ENCODE results near the gene SOWAHA. TPM values are rescaled to one million over a fixed set of nuclear protein-coding genes. Genes with fewer than 3 reads are reported as not detected.

The SOWAHA gene
- total and polyA plus RNA-seq, 10 of the 15 experiments (the other 5 are each of a cell fraction or from before 2014, with no cell fraction given) = 0.02 to 0.37 (median 0.05) TPM; not detected in 4

GRCh38 chr5:132807163-132807838, 5.8 kb upstream of the SOWAHA start (continued):
- TF ChIP-seq TCF12 (IDR thresholded peaks at IDR 0.05; ENCODE audit: low read depth, low read length) (peak; percentile 31; the same call in 1 of the 2 replicates), CBX5 (IDR thresholded peaks at IDR 0.05; ENCODE audit: low read depth) (no peak), SREBF2 (IDR thresholded peaks at IDR 0.05; ENCODE audit: low read length) (no peak), TCF7 (IDR thresholded peaks at IDR 0.05; ENCODE audit: borderline replicate concordance) (no peak), RAD51 (IDR thresholded peaks at IDR 0.05) (0 out of 2 replicates have a peak, but pooled peaks have one; percentile 29), FOXM1 (IDR thresholded peaks at IDR 0.05; ENCODE audit: low read depth, low read length) (no peak), TAF1 (IDR thresholded peaks at IDR 0.05; ENCODE audit: borderline replicate concordance, low read depth, low read length) (no peak), ZBTB11 (CRISPR knock-in tag; IDR thresholded peaks at IDR 0.05) (no peak), CBFB (IDR thresholded peaks at IDR 0.05; ENCODE audit: low read depth) (no peak), IKZF2 (IDR thresholded peaks at IDR 0.05) (peak; percentile 64 to 70; a peak in 2 of 4 replicates), ATF7 (IDR thresholded peaks at IDR 0.05; ENCODE audit: low read depth) (peak; percentile 21; the same call in 1 of the 2 replicates), CHD4 (IDR thresholded peaks at IDR 0.05) (no peak), NBN (IDR thresholded peaks at IDR 0.05) (no peak)
- TF ChIP-seq, protein P1, sequence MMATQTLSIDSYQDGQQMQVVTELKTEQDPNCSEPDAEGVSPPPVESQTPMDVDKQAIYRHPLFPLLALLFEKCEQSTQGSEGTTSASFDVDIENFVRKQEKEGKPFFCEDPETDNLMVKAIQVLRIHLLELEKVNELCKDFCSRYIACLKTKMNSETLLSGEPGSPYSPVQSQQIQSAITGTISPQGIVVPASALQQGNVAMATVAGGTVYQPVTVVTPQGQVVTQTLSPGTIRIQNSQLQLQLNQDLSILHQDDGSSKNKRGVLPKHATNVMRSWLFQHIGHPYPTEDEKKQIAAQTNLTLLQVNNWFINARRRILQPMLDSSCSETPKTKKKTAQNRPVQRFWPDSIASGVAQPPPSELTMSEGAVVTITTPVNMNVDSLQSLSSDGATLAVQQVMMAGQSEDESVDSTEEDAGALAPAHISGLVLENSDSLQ (IDR thresholded peaks at IDR 0.05) = no peak
- TF ChIP-seq, protein P2, sequence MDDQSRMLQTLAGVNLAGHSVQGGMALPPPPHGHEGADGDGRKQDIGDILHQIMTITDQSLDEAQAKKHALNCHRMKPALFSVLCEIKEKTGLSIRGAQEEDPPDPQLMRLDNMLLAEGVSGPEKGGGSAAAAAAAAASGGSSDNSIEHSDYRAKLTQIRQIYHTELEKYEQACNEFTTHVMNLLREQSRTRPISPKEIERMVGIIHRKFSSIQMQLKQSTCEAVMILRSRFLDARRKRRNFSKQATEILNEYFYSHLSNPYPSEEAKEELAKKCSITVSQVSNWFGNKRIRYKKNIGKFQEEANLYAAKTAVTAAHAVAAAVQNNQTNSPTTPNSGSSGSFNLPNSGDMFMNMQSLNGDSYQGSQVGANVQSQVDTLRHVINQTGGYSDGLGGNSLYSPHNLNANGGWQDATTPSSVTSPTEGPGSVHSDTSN (IDR thresholded peaks at IDR 0.05; ENCODE audit: insufficient replicate concordance, low read depth, low read length) = no peak

All from GM12878 (cell line).